NT2/D1 (cell line): ENCODE measurements around the gene DHX29.

ENCODE experiments used
- SUZ12 ChIP-seq: IDR thresholded peaks from 2 replicates; pipeline ENCODE4 v1.6.1; 2011; ENCODE audit not compliant: insufficient read length, insufficient read depth; ENCODE audit errors: extremely low read depth
- YY1 ChIP-seq: IDR thresholded peaks from 2 replicates; pipeline ENCODE4 v1.6.1; 2011; ENCODE audit not compliant: insufficient read length, insufficient read depth
- ZNF274 ChIP-seq: IDR thresholded peaks from 2 replicates; pipeline ENCODE4 v1.6.1; 2011; ENCODE audit warnings: mild to moderate bottlenecking, low read depth, low read length

- no peak for TF ChIP-seq YY1
- no peak for TF ChIP-seq SUZ12
- TF ChIP-seq ZNF274: no peak
These were observed 23.8 kb upstream of the DHX29 start for GRCh38 chr5:55331321-55331720.
